C4-2B (cell line): ENCODE measurements around the gene CERK.
"Not testable (repeated sequence)": the region's sequence is repeated elsewhere in the genome, so short reads cannot be mapped to it uniquely, and the experiment has no call there.

Experiments
- H3K27ac ChIP-seq: fragments of 450-650 bp; 2 replicates; pipeline ENCODE4 v1.5.1; 2017
- ZFX ChIP-seq: fragments of 450-650 bp; IDR thresholded peaks from 2 replicates; pipeline ENCODE4 v1.6.1; 2017
- TF ChIP-seq, protein P1 (sequence below): fragments of 450-650 bp; conservative IDR thresholded peaks from 2 replicates; pipeline ENCODE4 v1.5.1; 2017; ENCODE audit warnings: mild to moderate bottlenecking

Gene CERK

DNA sequence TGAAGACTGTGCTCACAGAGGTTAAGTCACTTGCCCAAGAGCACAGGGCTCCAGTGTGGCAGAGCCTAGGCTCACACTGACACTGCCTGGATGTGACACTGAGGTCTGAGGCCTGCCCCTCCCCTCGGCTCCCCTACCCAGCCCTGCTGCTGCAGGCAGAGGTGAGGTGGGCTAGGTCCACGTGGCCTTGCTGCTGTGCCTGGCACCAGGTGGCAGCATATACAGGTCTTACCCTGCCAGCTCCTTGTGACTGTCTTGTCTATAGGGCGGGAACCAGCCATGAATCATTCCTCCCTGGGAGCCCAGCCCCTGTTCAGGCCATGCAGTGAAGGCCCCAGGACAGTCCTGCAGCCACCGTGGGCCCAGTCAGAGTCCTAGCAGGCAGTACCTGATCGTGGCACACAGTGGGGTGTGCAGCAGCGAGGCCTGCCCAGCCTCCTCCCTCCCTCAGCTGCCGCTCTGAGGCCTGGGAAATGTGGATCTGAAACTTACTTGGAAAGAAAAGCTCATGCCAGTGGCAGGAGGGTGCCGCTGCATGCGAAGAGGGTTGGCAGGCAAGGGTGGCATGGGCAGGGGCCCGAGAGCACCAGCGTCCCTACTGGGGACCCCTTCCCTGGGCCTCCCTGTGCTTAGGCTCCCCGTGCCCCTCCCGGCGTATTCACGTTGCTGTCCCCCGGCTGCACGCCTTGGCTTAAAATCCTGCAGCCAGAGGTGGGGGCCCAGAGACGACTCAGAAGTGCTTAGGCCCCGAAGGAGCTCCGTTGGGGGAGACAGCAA lies 1.2 kb upstream of the CERK start:
- H3K27ac ChIP-seq = no peak overlapping the region; the same call in 1 of the 2 replicates
- TF ChIP-seq, protein P1, sequence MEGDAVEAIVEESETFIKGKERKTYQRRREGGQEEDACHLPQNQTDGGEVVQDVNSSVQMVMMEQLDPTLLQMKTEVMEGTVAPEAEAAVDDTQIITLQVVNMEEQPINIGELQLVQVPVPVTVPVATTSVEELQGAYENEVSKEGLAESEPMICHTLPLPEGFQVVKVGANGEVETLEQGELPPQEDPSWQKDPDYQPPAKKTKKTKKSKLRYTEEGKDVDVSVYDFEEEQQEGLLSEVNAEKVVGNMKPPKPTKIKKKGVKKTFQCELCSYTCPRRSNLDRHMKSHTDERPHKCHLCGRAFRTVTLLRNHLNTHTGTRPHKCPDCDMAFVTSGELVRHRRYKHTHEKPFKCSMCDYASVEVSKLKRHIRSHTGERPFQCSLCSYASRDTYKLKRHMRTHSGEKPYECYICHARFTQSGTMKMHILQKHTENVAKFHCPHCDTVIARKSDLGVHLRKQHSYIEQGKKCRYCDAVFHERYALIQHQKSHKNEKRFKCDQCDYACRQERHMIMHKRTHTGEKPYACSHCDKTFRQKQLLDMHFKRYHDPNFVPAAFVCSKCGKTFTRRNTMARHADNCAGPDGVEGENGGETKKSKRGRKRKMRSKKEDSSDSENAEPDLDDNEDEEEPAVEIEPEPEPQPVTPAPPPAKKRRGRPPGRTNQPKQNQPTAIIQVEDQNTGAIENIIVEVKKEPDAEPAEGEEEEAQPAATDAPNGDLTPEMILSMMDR = no peak
- no peak for TF ChIP-seq ZFX

DNA sequence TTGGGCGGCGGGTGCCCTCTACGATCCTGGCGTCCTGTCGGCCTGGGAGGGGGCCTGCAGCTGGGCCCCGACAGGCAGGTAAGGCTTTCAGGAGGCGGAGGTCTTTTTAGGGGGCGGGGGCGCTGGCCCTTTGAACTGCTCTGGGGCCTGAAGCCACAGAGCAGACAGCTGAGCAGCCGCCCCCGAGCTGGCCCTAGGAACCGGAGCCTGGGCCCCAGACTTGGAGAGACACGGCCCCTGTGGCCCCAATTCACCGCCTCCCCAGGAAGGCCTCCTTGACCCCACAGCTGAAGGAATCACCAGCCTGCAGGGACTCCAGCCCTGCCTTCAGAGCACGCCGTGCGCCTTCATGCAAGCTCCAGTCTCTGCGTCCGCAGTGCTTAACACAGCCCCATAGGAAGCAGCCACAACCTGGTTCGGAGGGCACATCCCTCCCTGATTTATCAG lies 618 bp upstream of the CERK start:
- TF ChIP-seq, protein P1 = no peak
- no peak for TF ChIP-seq ZFX
- H3K27ac ChIP-seq = no peak overlapping the region; the same call in 1 of the 2 replicates

DNA sequence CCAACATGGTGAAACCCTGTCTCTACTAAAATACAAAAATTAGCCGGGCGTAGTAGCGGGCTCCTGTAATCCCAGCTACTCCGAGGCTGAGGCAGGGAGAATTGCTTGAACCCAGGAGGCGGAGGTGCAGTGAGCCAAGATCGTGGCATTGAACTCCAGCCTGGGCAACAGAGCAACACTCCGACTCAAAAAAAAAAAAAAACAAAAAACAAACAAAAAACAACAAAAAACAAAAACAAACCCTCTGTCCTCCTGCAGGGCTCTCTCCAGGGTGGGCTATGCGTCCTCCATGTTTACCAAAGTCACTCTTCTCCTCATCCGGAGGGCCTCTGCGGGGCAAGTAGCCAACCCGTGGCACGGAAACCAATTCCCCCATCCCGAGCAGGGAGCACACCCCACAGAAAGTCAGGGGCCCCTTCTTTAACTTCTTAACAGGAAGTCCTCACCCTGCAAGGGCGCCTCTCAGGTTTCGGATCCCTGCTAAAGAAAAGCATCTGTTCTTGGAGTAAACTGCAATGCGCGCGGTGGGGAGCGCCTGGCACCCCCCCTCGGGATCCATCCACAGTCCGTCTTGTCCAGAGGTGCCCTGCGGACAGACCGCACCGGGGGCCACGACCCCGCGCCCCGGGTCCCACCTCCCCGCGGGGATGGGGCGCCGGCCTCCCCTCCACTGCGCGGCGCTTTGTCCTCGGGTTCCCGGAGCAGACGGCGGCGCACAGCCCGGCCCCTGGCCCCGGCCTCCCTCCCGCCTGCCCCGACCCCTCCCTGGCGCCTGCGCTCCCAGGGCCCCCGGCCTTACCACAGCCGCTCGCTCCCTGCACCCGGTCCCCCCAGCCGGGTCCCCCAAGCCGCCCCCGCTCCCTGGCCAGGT lies 712 bp downstream of the CERK start:
- no peak overlapping the region; the same call in 1 of the 2 replicates for H3K27ac ChIP-seq
- TF ChIP-seq, protein P1 = no peak
- TF ChIP-seq ZFX = no peak

DNA sequence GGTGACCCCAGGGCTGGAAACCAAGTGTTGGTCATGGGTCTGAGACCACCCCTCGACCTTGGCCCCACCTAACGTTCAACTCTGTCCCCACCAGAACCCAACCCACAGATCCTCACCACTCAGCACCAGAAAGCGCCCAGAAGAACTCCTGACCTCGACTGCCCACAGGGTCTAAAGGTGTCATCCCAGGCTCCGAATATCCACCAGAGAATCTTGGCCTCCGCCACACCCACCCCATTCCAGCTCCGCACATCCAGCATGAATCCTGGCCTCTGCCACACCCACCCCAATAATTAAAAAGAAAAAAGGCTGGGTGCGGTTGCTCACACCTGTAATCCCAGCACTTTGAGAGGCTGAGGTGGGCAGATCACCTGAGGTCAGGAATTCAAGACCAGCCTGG lies 1.3 kb downstream of the CERK start:
- no peak for TF ChIP-seq ZFX
- TF ChIP-seq, protein P1 = no peak
- H3K27ac ChIP-seq = no peak overlapping the region

DNA sequence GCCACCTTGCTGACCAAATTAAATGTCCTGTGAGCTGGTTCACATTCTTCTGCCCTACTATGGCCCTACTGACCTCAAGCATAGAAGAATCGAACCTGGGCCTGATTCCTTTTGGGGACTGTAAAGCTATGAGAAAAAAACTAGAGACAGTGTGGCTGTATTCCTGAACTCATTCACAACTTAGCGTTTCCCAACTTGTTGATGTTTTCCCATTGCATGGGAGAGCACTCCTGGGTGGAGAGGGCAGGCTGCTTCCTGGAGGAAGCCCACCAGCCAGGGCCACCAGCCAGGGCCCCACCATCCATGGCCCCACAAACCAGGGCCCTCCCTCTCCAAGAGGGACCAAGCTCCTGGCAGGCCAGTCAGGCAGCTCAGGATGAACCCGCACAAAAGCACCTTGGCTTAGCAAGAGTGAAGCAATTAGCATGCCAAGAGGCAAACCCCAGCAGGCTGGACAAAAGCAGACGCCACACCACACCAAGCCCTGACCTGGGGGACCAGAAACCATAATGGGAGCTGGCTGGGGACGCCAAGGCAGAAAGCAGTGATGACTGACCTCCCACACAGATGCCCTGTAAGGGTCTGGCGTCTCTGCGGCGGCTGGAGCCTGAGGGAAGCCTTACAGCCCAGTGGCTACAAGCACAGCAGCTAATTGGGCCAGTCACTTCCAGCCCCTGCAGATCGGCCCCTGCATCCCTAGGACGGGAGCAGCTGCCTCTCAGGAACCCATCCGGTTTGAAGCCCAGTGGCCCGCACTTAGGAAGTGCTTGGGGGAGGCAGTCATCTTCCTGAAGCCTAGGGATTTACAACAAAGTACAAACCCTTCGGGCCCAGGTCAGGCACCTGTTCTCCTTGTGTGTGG lies 2.1 kb downstream of the CERK start:
- H3K27ac ChIP-seq = peak overlapping the region; percentile 43; the same call in 1 of the 2 replicates
- TF ChIP-seq ZFX = no peak
- TF ChIP-seq, protein P1 = no peak

DNA sequence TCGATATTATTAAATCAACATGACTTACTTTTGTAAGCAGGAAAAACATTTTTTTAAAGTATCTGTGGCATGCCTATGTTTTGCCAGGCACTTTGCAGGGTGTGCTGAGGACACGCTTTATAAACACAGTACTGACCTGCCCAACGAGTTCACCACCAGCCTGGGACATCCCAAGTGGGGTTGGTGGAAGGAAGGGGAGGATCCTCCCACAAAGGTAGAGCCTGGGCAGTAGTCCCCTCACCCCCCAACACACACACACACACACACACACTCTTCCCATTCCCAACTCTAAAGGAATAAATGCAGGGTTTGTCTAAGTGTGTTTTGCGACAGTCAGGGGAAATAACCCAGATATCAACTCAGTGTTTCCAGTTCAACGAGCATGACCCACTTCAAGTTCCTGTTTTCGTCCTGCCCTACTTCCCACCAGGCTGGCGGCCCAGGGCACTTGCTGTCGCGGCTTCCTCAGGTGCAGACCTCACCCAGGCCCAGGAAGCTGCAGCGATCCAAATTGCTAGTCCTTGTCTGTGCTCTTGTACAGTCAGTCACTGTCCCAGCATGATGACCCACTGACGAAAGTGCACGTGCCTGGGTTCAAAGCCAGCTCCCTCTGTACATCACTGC lies 3.1 kb downstream of the CERK start:
- TF ChIP-seq, protein P1 = no peak
- TF ChIP-seq ZFX = no peak
- peak overlapping the region; percentile 43 for H3K27ac ChIP-seq

DNA sequence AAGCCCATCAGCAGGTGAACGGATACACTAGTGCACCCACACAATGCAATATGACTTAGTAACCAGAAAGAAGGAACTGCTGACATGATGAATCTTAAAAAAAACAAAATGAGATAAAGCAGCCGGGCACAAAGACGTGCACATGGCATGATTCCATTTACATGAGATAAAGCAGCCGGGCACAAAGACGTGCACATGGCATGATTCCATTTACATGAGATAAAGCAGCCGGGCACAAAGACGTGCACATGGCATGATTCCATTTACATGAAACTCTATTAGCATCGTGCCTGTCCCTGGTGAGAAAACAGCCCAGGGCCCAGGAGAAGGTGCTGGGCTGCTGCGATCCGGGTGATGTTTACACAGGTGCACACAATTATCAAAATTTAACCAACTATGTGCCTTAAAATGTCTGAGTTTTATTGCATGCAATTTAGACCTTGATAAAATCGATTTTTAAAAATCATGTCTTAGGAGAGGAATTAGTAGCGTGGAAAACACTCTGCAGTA lies 3.8 kb downstream of the CERK start:
- not testable (repeated sequence) for H3K27ac ChIP-seq
